Measurements from ENCODE around the gene CEP44.
A peak's percentile ranks its signal among the peaks of the same experiment; 100 is the strongest.

Gene CEP44

DNA sequence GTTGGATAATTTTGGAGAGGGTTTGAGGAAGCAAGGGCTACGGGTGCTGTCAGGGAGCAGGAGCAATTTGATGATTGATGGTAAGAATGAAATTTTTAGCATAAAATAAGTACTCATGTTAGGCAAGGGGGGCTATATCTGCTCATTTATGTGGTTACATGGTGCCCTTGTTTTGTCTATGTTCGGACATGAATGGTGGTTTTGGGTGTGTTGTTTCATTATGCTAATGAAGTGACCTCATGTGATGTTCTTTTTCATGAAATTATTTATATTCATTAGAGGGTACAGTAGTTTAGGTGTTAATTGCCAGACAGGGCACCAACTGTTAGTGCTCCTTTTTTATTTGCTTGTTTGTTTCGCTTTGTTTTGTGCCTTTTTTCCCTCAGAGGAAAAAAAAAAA lies 29.3 kb downstream of the CEP44 start:
- Histone ChIP-seq H3K4me1 (ENCODE audit: insufficient read depth, insufficient read length) (no peaks in the 10 kb centered on the region), H3K27me3 (ENCODE audit: insufficient read depth, insufficient read length) (no peaks in the 10 kb centered on the region), H3K4me3 (ENCODE audit: insufficient read length, low read depth) (no peak overlapping the region), H3K9me3 (ENCODE audit: insufficient read depth, low read length) (no peaks in the 10 kb centered on the region), H3K9ac (ENCODE audit: insufficient read length, low read depth) (no peak overlapping the region), H3K36me3 (ENCODE audit: insufficient read depth, insufficient read length, low read length) (peaks cover 3% of the 10 kb centered on the region)
- TF ChIP-seq ZNF274 (IDR thresholded peaks at IDR 0.05; ENCODE audit: low read depth, low read length) (no peak), YY1 (IDR thresholded peaks at IDR 0.05; ENCODE audit: insufficient read depth, insufficient read length) (no peak), SUZ12 (IDR thresholded peaks at IDR 0.05; ENCODE audit: extremely low read depth, insufficient read depth, insufficient read length) (no peak)
- DNase-seq (ENCODE audit: low read depth, low spot score): no peak

DNA sequence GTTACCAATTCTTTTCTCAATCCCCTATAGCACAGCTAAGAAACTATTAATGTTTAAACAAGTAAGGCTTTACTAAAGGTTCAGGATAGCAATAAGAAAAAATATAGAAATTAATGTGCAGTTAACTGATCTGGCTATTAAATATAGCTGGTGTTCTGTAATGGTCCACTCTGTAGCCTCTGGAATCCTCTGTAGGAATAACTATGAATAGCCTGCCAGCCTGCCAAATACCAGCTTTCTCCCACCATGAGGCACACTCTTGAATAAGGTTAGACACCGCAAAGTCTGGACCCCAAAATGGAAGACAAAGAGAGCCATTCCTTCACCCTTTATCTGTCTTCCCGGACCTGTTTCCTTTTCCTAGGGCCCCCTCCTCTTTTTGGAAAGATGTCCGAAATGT lies 30.6 kb downstream of the CEP44 start:
- Histone ChIP-seq H3K4me1 (ENCODE audit: insufficient read depth, insufficient read length) (no peaks in the 10 kb centered on the region), H3K36me3 (ENCODE audit: insufficient read depth, insufficient read length, low read length) (peaks cover 8% of the 10 kb centered on the region), H3K27me3 (ENCODE audit: insufficient read depth, insufficient read length) (no peaks in the 10 kb centered on the region), H3K4me3 (ENCODE audit: insufficient read length, low read depth) (no peak overlapping the region), H3K9me3 (ENCODE audit: insufficient read depth, low read length) (no peaks in the 10 kb centered on the region), H3K9ac (ENCODE audit: insufficient read length, low read depth) (no peak overlapping the region)
- no peak for DNase-seq (ENCODE audit: low read depth, low spot score)
- TF ChIP-seq SUZ12 (IDR thresholded peaks at IDR 0.05; ENCODE audit: extremely low read depth, insufficient read depth, insufficient read length) (no peak), YY1 (IDR thresholded peaks at IDR 0.05; ENCODE audit: insufficient read depth, insufficient read length) (no peak), ZNF274 (IDR thresholded peaks at IDR 0.05; ENCODE audit: low read depth, low read length) (no peak)

DNA sequence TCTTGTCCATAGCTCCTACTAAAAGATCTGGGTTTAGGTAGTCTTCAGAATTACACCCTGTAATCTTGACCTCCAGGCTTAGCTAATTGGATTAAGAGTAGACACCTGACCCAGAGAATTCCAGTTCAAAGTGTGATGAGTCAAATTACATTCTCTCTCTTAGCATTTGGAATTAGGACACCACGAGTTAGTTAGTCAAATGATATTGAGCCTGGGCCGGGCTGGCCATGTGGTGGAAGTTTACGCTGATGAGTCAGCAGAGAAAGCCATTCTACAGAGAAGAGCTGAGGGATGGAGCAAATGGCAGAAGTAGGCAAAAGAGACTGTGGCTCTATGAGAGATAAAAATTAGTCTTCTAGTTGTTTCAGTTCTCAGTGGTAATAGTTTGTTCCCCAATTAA lies 31.1 kb downstream of the CEP44 start:
- H3K9me3 ChIP-seq (ENCODE audit: insufficient read depth, low read length): no peaks in the 10 kb centered on the region
- peak; percentile 8 for DNase-seq (ENCODE audit: low read depth, low spot score)
- TF ChIP-seq YY1 (IDR thresholded peaks at IDR 0.05; ENCODE audit: insufficient read depth, insufficient read length) (no peak), ZNF274 (IDR thresholded peaks at IDR 0.05; ENCODE audit: low read depth, low read length) (no peak)

DNA sequence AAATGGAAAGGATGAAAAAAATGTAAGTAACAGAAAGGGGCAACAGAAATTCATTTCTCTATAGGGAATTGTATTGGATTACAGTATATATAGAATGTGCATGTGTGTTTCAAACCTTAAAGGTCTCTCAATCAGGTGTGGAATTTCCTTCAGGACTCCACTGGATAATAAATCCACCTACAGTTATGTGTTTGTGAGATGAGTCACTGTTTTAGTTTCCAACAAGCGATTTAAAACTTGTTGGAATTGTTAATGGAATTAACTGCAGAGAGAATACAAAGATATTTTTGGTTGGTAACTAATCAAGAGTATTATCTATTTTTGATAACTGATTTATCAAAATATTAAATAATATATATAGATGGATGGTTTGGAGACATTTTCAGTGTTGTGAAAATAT lies 32.8 kb downstream of the CEP44 start:
- DNase-seq (ENCODE audit: low read depth, low spot score): no peak
- peaks cover 5% of the 10 kb centered on the region for H3K36me3 ChIP-seq (ENCODE audit: insufficient read depth, insufficient read length, low read length)

More for the DNA sequence above, 31.1 kb downstream of the CEP44 start:
- Histone ChIP-seq H3K36me3 (ENCODE audit: insufficient read depth, insufficient read length, low read length) (peaks cover 8% of the 10 kb centered on the region), H3K4me3 (ENCODE audit: insufficient read length, low read depth) (no peak overlapping the region), H3K9ac (ENCODE audit: insufficient read length, low read depth) (no peak overlapping the region), H3K4me1 (ENCODE audit: insufficient read depth, insufficient read length) (no peaks in the 10 kb centered on the region), H3K27me3 (ENCODE audit: insufficient read depth, insufficient read length) (no peaks in the 10 kb centered on the region)

DNA sequence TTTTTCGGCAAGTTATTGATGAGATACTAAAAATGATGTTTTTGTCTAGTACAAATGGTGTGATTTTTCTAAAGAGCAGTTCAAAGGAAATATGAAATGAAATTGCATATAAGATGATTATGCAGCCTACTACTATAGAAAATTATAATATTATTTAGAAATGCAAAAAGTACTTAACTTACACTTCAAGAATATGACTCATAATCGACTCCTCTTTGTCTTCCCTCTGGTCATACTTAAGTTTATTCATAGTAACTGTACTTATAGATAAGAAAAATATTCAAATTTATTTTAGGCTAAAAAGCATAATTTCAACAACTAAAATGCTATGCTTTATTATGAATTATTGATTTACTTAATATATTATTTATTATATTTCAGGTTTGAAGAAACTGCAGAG lies 33.2 kb downstream of the CEP44 start:
- DNase-seq (ENCODE audit: low read depth, low spot score): no peak
- no peaks in the 10 kb centered on the region for H3K4me1 ChIP-seq (ENCODE audit: insufficient read depth, insufficient read length)
- TF ChIP-seq YY1 (IDR thresholded peaks at IDR 0.05; ENCODE audit: insufficient read depth, insufficient read length) (no peak), SUZ12 (IDR thresholded peaks at IDR 0.05; ENCODE audit: extremely low read depth, insufficient read depth, insufficient read length) (no peak), ZNF274 (IDR thresholded peaks at IDR 0.05; ENCODE audit: low read depth, low read length) (no peak)
- H3K27me3 ChIP-seq (ENCODE audit: insufficient read depth, insufficient read length): no peaks in the 10 kb centered on the region
- peaks cover 5% of the 10 kb centered on the region for H3K36me3 ChIP-seq (ENCODE audit: insufficient read depth, insufficient read length, low read length)
- no peak overlapping the region for H3K9ac ChIP-seq (ENCODE audit: insufficient read length, low read depth)
- no peaks in the 10 kb centered on the region for H3K9me3 ChIP-seq (ENCODE audit: insufficient read depth, low read length)
- H3K4me3 ChIP-seq (ENCODE audit: insufficient read length, low read depth): no peak overlapping the region

More for the DNA sequence above, 32.8 kb downstream of the CEP44 start:
- Histone ChIP-seq H3K27me3 (ENCODE audit: insufficient read depth, insufficient read length) (no peaks in the 10 kb centered on the region), H3K9me3 (ENCODE audit: insufficient read depth, low read length) (no peaks in the 10 kb centered on the region), H3K9ac (ENCODE audit: insufficient read length, low read depth) (no peak overlapping the region), H3K4me1 (ENCODE audit: insufficient read depth, insufficient read length) (no peaks in the 10 kb centered on the region), H3K4me3 (ENCODE audit: insufficient read length, low read depth) (no peak overlapping the region)
- TF ChIP-seq YY1 (IDR thresholded peaks at IDR 0.05; ENCODE audit: insufficient read depth, insufficient read length) (no peak), SUZ12 (IDR thresholded peaks at IDR 0.05; ENCODE audit: extremely low read depth, insufficient read depth, insufficient read length) (no peak), ZNF274 (IDR thresholded peaks at IDR 0.05; ENCODE audit: low read depth, low read length) (no peak)

DNA sequence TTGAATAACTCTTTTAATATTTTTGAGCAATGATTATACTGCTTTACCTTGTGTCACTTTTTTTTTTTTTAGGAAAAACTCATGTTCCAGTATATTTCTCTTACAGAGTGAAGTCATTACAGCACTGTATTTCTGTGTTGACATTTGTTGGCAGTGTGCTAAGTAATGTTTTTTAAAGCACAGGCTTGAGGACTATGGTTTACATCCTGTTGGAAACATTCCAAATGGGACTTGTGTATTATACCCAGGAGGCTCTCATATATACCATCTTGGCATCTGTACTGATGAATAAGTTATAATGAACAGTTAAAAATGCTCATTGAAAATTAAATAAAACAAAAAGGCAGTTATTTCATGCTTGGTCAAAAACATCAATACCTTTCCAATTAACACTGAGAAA lies 33.8 kb downstream of the CEP44 start:
- TF ChIP-seq ZNF274 (IDR thresholded peaks at IDR 0.05; ENCODE audit: low read depth, low read length) (no peak), SUZ12 (IDR thresholded peaks at IDR 0.05; ENCODE audit: extremely low read depth, insufficient read depth, insufficient read length) (no peak), YY1 (IDR thresholded peaks at IDR 0.05; ENCODE audit: insufficient read depth, insufficient read length) (no peak)
- no peaks in the 10 kb centered on the region for H3K9me3 ChIP-seq (ENCODE audit: insufficient read depth, low read length)
- H3K4me1 ChIP-seq (ENCODE audit: insufficient read depth, insufficient read length): no peaks in the 10 kb centered on the region
- no peaks in the 10 kb centered on the region for H3K27me3 ChIP-seq (ENCODE audit: insufficient read depth, insufficient read length)
- peaks cover 5% of the 10 kb centered on the region for H3K36me3 ChIP-seq (ENCODE audit: insufficient read depth, insufficient read length, low read length)
- DNase-seq (ENCODE audit: low read depth, low spot score): no peak
- no peak overlapping the region for H3K9ac ChIP-seq (ENCODE audit: insufficient read length, low read depth)
- no peak overlapping the region for H3K4me3 ChIP-seq (ENCODE audit: insufficient read length, low read depth)

DNA sequence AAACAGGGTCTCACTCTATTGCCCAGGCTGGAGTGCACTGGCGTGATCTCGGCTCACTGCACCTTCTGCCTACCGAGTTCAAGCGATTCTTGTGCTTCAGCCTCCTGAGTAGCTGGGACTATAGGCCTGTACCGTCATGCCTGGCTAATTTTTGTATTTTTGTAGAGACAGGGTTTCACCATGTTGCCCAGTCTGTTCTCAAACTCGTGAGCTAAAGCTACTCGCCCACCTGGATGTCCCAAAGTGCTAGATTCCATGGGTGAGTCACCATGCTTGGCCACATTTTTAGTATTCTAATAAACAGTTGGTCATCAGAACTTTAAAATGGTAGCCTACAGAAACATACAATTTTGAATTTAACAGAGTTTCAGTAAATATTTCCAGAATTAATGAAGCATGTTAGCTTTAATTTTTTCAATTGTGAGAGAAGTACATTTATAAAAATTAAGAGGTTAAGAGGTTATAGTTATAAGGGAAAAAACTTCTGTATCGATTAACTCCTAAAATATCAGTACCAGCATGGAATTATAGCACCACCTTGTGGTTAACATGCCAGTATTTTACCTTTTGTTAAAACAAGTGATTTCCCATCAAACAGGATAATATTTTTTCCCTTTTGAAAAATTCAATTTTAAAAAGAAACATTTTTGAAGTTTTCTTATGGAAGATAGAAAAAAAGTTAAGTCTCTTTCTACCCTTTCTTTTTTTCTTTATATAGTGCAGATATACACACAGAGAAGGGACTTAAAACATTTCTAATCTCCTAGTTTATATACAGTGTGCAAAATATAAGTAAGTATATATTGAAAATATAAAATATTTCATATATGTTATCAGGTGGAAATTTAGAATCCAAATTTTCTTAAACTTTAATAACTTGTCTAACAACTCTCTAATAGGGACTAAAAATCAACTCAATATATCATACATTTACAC lies 35.4 kb downstream of the CEP44 start:
- Histone ChIP-seq H3K4me3 (ENCODE audit: insufficient read length, low read depth) (no peak overlapping the region), H3K27me3 (ENCODE audit: insufficient read depth, insufficient read length) (no peaks in the 10 kb centered on the region), H3K9me3 (ENCODE audit: insufficient read depth, low read length) (no peaks in the 10 kb centered on the region), H3K36me3 (ENCODE audit: insufficient read depth, insufficient read length, low read length) (peaks cover 5% of the 10 kb centered on the region), H3K9ac (ENCODE audit: insufficient read length, low read depth) (no peak overlapping the region), H3K4me1 (ENCODE audit: insufficient read depth, insufficient read length) (no peaks in the 10 kb centered on the region)
- DNase-seq (ENCODE audit: low read depth, low spot score): peak; percentile 13
- TF ChIP-seq SUZ12 (IDR thresholded peaks at IDR 0.05; ENCODE audit: extremely low read depth, insufficient read depth, insufficient read length) (no peak), ZNF274 (IDR thresholded peaks at IDR 0.05; ENCODE audit: low read depth, low read length) (no peak), YY1 (IDR thresholded peaks at IDR 0.05; ENCODE audit: insufficient read depth, insufficient read length) (no peak)

All from NT2/D1 (cell line).